ENCODE measurements around the gene UGT1A10.

Gene UGT1A10

DNA sequence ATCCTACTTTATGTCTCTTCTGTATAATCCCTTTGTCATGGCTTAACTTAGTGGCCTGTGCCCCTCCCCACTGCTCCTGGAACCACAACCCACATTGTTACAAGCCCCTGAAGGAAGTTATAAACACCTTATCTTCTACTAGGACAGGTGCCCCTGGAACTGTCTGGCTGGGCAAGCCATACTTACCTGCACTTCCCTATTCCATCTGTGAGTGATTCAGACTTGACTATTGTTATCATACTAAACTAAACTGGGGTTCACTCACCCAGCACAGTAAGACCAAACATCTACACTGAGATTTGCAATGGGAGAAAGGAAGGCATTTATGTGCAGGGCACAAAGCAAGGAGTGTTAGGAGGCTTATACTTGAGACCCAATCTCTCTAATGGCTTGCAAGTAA lies 52.8 kb downstream of the UGT1A10 start:
- no peak overlapping the region for H3K27ac ChIP-seq (ENCODE audit: low read depth, low read length)
- no peaks in the 10 kb centered on the region for H3K27me3 ChIP-seq (ENCODE audit: insufficient read depth, low read length, poor library complexity)
- H3K4me2 ChIP-seq (ENCODE audit: low read length) = no peak overlapping the region
- H3K9ac ChIP-seq (ENCODE audit: low read length) = no peak overlapping the region
- H3K56ac ChIP-seq (ENCODE audit: low read length) = no peak overlapping the region
- no peak overlapping the region for H4K8ac ChIP-seq (ENCODE audit: low read depth, low read length)
- H3K79me1 ChIP-seq (ENCODE audit: low read length) = no peaks in the 10 kb centered on the region
- H3K18ac ChIP-seq (ENCODE audit: low read length) = no peak overlapping the region
- H3K4me3 ChIP-seq (ENCODE audit: low read length) = no peak overlapping the region
- no peak overlapping the region for H3K4ac ChIP-seq (ENCODE audit: low read depth, low read length)
- no peaks in the 10 kb centered on the region for H3K4me1 ChIP-seq (ENCODE audit: control insufficient read depth, low read depth, low read length)
- H3K79me2 ChIP-seq (ENCODE audit: control insufficient read depth, insufficient read depth, low read length) = no peaks in the 10 kb centered on the region
- DNase-seq = no peak
- no peak overlapping the region for H2BK5ac ChIP-seq (ENCODE audit: low read length)
- no peak overlapping the region for H2BK15ac ChIP-seq (replicated peaks; ENCODE audit: low read depth)
- no peak overlapping the region for H3K23ac ChIP-seq (ENCODE audit: low read length)
- no peak overlapping the region for H2BK120ac ChIP-seq (ENCODE audit: low read depth, low read length)
- H3K36me3 ChIP-seq (ENCODE audit: control insufficient read depth, insufficient read depth, low read length) = no peaks in the 10 kb centered on the region
- no peak overlapping the region for H2AK5ac ChIP-seq (ENCODE audit: low read length)
- no peak overlapping the region for H4K5ac ChIP-seq (ENCODE audit: low read length)

GRCh38 chr2:233689501-233689900 lies 53.3 kb downstream of the UGT1A10 start:
- WGBS (ENCODE audit: extremely low coverage, insufficient coverage, low lambda C conversion rate) = no CpG with 5 or more reads among the region's 3 CpGs
- no peak overlapping the region for H4K5ac ChIP-seq (ENCODE audit: low read length)
- no peak overlapping the region for H3K27ac ChIP-seq (ENCODE audit: low read depth, low read length)
- no peak overlapping the region for H3K4me3 ChIP-seq (ENCODE audit: low read length)
- no peak overlapping the region for H2BK5ac ChIP-seq (ENCODE audit: low read length)
- no peak overlapping the region for H3K4me2 ChIP-seq (ENCODE audit: low read length)
- no peak overlapping the region for H2BK15ac ChIP-seq (replicated peaks; ENCODE audit: low read depth)
- no peak overlapping the region for H3K18ac ChIP-seq (ENCODE audit: low read length)
- H4K8ac ChIP-seq (ENCODE audit: low read depth, low read length) = no peak overlapping the region
- H2BK120ac ChIP-seq (ENCODE audit: low read depth, low read length) = no peak overlapping the region
- H3K9ac ChIP-seq (ENCODE audit: low read length) = no peak overlapping the region
- no peaks in the 10 kb centered on the region for H3K79me2 ChIP-seq (ENCODE audit: control insufficient read depth, insufficient read depth, low read length)
- H3K23ac ChIP-seq (ENCODE audit: low read length) = no peak overlapping the region
- H3K4ac ChIP-seq (ENCODE audit: low read depth, low read length) = no peak overlapping the region
- no peak for DNase-seq
- no peaks in the 10 kb centered on the region for H3K79me1 ChIP-seq (ENCODE audit: low read length)
- no peaks in the 10 kb centered on the region for H3K36me3 ChIP-seq (ENCODE audit: control insufficient read depth, insufficient read depth, low read length)
- H3K4me1 ChIP-seq (ENCODE audit: control insufficient read depth, low read depth, low read length) = no peaks in the 10 kb centered on the region
- no peak overlapping the region for H2AK5ac ChIP-seq (ENCODE audit: low read length)
- no peak overlapping the region for H3K56ac ChIP-seq (ENCODE audit: low read length)
- no peaks in the 10 kb centered on the region for H3K27me3 ChIP-seq (ENCODE audit: insufficient read depth, low read length, poor library complexity)

DNA sequence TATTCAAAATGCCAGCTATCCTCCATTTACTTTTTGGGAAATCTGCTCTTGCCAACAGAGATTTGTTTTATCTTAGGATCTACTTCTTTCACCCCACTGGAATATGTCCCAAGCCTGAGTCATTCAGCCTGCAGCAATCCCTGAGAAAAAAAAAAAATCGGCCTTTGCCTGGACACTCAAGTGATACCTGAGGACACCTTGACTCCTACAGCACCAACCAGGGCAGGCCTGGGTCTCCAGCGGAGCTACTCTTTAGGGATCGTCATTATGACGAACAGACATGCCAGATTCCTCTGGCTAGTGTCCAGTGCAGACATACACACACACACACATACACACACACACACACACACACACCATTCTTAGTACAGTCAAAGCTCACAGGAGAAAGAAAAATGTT lies 54.2 kb downstream of the UGT1A10 start:
- no peaks in the 10 kb centered on the region for H3K27me3 ChIP-seq (ENCODE audit: insufficient read depth, low read length, poor library complexity)
- no peaks in the 10 kb centered on the region for H3K36me3 ChIP-seq (ENCODE audit: control insufficient read depth, insufficient read depth, low read length)
- no peak overlapping the region for H2BK5ac ChIP-seq (ENCODE audit: low read length)
- no peak overlapping the region for H3K4me2 ChIP-seq (ENCODE audit: low read length)
- no peaks in the 10 kb centered on the region for H3K79me2 ChIP-seq (ENCODE audit: control insufficient read depth, insufficient read depth, low read length)
- H3K4me3 ChIP-seq (ENCODE audit: low read length) = no peak overlapping the region
- no peak overlapping the region for H4K8ac ChIP-seq (ENCODE audit: low read depth, low read length)
- no peak overlapping the region for H3K4ac ChIP-seq (ENCODE audit: low read depth, low read length)
- no peaks in the 10 kb centered on the region for H3K4me1 ChIP-seq (ENCODE audit: control insufficient read depth, low read depth, low read length)
- WGBS (ENCODE audit: extremely low coverage, insufficient coverage, low lambda C conversion rate) = no CpG with 5 or more reads among the region's 4 CpGs
- no peaks in the 10 kb centered on the region for H3K79me1 ChIP-seq (ENCODE audit: low read length)
- H4K5ac ChIP-seq (ENCODE audit: low read length) = no peak overlapping the region
- DNase-seq = no peak
- H3K23ac ChIP-seq (ENCODE audit: low read length) = no peak overlapping the region
- H3K18ac ChIP-seq (ENCODE audit: low read length) = no peak overlapping the region
- H2BK120ac ChIP-seq (ENCODE audit: low read depth, low read length) = no peak overlapping the region
- H3K9ac ChIP-seq (ENCODE audit: low read length) = no peak overlapping the region
- no peak overlapping the region for H2AK5ac ChIP-seq (ENCODE audit: low read length)
- no peak overlapping the region for H3K56ac ChIP-seq (ENCODE audit: low read length)
- H3K27ac ChIP-seq (ENCODE audit: low read depth, low read length) = no peak overlapping the region
- no peak overlapping the region for H2BK15ac ChIP-seq (replicated peaks; ENCODE audit: low read depth)

- no peaks in the 10 kb centered on the region for H3K27me3 ChIP-seq (ENCODE audit: insufficient read depth, low read length, poor library complexity)
- no peak overlapping the region for H2BK15ac ChIP-seq (replicated peaks; ENCODE audit: low read depth)
- H3K9ac ChIP-seq (ENCODE audit: low read length) = no peak overlapping the region
- H3K79me2 ChIP-seq (ENCODE audit: control insufficient read depth, insufficient read depth, low read length) = no peaks in the 10 kb centered on the region
- no peak overlapping the region for H3K23ac ChIP-seq (ENCODE audit: low read length)
- H3K18ac ChIP-seq (ENCODE audit: low read length) = no peak overlapping the region
- H4K5ac ChIP-seq (ENCODE audit: low read length) = no peak overlapping the region
- no peak overlapping the region for H2BK120ac ChIP-seq (ENCODE audit: low read depth, low read length)
- H3K4me2 ChIP-seq (ENCODE audit: low read length) = no peak overlapping the region
- H3K79me1 ChIP-seq (ENCODE audit: low read length) = no peaks in the 10 kb centered on the region
- no peak for DNase-seq
- no peak overlapping the region for H3K56ac ChIP-seq (ENCODE audit: low read length)
- H3K4me3 ChIP-seq (ENCODE audit: low read length) = no peak overlapping the region
- no peak overlapping the region for H2AK5ac ChIP-seq (ENCODE audit: low read length)
- H3K27ac ChIP-seq (ENCODE audit: low read depth, low read length) = no peak overlapping the region
- WGBS (ENCODE audit: extremely low coverage, insufficient coverage, low lambda C conversion rate) = no CpG with 5 or more reads among the region's 11 CpGs
- H2BK5ac ChIP-seq (ENCODE audit: low read length) = no peak overlapping the region
- H3K4me1 ChIP-seq (ENCODE audit: control insufficient read depth, low read depth, low read length) = no peaks in the 10 kb centered on the region
- H3K4ac ChIP-seq (ENCODE audit: low read depth, low read length) = no peak overlapping the region
- no peak overlapping the region for H4K8ac ChIP-seq (ENCODE audit: low read depth, low read length)
- H3K36me3 ChIP-seq (ENCODE audit: control insufficient read depth, insufficient read depth, low read length) = no peaks in the 10 kb centered on the region
Measured at GRCh38 chr2:233691443-233692433, 55.5 kb downstream of the UGT1A10 start.

DNA sequence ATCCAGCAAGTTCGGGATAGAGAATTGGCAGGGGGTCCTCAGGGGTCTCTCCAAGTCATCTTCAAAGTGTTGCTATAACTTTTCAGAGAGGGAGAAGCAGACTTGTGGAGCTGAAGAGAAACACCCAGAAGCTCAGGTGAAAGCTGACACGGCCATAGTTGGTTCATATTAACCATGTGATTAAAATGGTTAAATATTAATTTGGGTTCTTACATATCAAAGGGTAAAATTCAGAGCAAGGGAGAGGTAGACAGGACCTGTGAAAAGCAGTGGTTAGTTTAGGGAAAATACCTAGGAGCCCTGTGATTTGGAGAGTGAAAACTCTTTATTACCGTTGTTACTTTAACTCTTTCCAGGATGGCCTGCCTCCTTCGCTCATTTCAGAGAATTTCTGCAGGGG lies 56.4 kb downstream of the UGT1A10 start, which contains the start of gene UGT1A6:
Gene UGT1A6 (plus strand): TSS at position 243 of the 400 bp plus-strand sequence. CDS start 115 bp downstream, at position 358.
- no peaks in the 10 kb centered on the region for H3K79me1 ChIP-seq (ENCODE audit: low read length)
- H3K23ac ChIP-seq (ENCODE audit: low read length) = no peak within 1 kb of the TSS
- H3K4me1 ChIP-seq (ENCODE audit: control insufficient read depth, low read depth, low read length) = no peaks in the 10 kb centered on the region
- no peak within 1 kb of the TSS for H2BK5ac ChIP-seq (ENCODE audit: low read length)
- no CpG with 5 or more reads among the region's 4 CpGs for WGBS (ENCODE audit: extremely low coverage, insufficient coverage, low lambda C conversion rate)
- H4K8ac ChIP-seq (ENCODE audit: low read depth, low read length) = no peak within 1 kb of the TSS
- no peak within 1 kb of the TSS for H2BK15ac ChIP-seq (replicated peaks; ENCODE audit: low read depth)
- H2BK120ac ChIP-seq (ENCODE audit: low read depth, low read length) = no peak within 1 kb of the TSS
- H3K4me2 ChIP-seq (ENCODE audit: low read length) = no peak within 1 kb of the TSS
- no peak within 1 kb of the TSS for H3K4me3 ChIP-seq (ENCODE audit: low read length)
- H3K56ac ChIP-seq (ENCODE audit: low read length) = no peak within 1 kb of the TSS
- H3K79me2 ChIP-seq (ENCODE audit: control insufficient read depth, insufficient read depth, low read length) = no peaks in the 10 kb centered on the region
- H3K27ac ChIP-seq (ENCODE audit: low read depth, low read length) = no peak within 1 kb of the TSS
- no peak within 1 kb of the TSS for H3K18ac ChIP-seq (ENCODE audit: low read length)
- H4K5ac ChIP-seq (ENCODE audit: low read length) = no peak within 1 kb of the TSS
- no peaks in the 10 kb centered on the region for H3K36me3 ChIP-seq (ENCODE audit: control insufficient read depth, insufficient read depth, low read length)
- no peak within 1 kb of the TSS for H3K4ac ChIP-seq (ENCODE audit: low read depth, low read length)
- no peak for DNase-seq
- H3K27me3 ChIP-seq (ENCODE audit: insufficient read depth, low read length, poor library complexity) = no peaks in the 10 kb centered on the region
- H3K9ac ChIP-seq (ENCODE audit: low read length) = no peak within 1 kb of the TSS
- no peak within 1 kb of the TSS for H2AK5ac ChIP-seq (ENCODE audit: low read length)
